ENCODE data around the gene CAND1.

Gene CAND1

DNA sequence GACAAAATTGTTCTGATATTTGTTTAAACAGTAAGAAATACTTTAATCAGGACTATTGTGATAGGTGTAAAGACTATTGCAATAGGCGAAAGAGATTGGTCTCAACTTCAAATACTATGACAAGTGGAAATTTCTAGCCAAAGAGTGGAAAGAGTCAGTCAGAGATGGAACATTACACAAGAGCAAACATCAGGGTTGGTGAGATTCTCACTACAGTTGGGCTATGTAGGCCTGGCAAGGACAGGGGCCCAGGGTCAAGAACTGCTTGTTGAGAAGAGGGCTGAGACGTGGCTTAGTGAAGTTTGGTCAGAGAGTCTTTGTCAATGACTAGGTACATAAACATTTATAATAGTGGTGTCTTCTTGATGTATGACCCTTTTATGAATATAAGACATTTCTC is 19.4 kb downstream of the CAND1 start:
- H4K20me1 ChIP-seq (ENCODE audit: insufficient read depth, low read length) = peaks cover 15% of the 10 kb centered on the region; the same call in 1 of the 2 replicates
- H3K9ac ChIP-seq (ENCODE audit: low read length) = no peak overlapping the region
- H3K36me3 ChIP-seq (replicated peaks; ENCODE audit: insufficient read depth, low read length) = no peaks in the 10 kb centered on the region; the same call in 1 of the 2 replicates
- H3K9me3 ChIP-seq (replicated peaks; ENCODE audit: insufficient read depth, low read length) = no peaks in the 10 kb centered on the region
- H3K4me3 ChIP-seq (ENCODE audit: low read length) = no peak overlapping the region
- DNase-seq = no peak
- H3K4me1 ChIP-seq (ENCODE audit: low read length) = no peaks in the 10 kb centered on the region
- H3K27ac ChIP-seq (ENCODE audit: low read length) = no peak overlapping the region
- TF ChIP-seq EZH2phosphoT487 (IDR thresholded peaks at IDR 0.05; ENCODE audit: low read length) (no peak), EZH2 (optimal IDR thresholded peaks at IDR 0.05; ENCODE audit: low read depth, low read length) (no peak)
- TF ChIP-seq, protein P1, sequence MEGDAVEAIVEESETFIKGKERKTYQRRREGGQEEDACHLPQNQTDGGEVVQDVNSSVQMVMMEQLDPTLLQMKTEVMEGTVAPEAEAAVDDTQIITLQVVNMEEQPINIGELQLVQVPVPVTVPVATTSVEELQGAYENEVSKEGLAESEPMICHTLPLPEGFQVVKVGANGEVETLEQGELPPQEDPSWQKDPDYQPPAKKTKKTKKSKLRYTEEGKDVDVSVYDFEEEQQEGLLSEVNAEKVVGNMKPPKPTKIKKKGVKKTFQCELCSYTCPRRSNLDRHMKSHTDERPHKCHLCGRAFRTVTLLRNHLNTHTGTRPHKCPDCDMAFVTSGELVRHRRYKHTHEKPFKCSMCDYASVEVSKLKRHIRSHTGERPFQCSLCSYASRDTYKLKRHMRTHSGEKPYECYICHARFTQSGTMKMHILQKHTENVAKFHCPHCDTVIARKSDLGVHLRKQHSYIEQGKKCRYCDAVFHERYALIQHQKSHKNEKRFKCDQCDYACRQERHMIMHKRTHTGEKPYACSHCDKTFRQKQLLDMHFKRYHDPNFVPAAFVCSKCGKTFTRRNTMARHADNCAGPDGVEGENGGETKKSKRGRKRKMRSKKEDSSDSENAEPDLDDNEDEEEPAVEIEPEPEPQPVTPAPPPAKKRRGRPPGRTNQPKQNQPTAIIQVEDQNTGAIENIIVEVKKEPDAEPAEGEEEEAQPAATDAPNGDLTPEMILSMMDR (IDR thresholded peaks at IDR 0.05; ENCODE audit: low read length) = no peak
- no peaks in the 10 kb centered on the region for H3K9me2 ChIP-seq (replicated peaks; ENCODE audit: insufficient read depth, low read length)
- H3K79me2 ChIP-seq (ENCODE audit: low read length) = peaks cover 99% of the 10 kb centered on the region
- no peak overlapping the region for H2AFZ ChIP-seq (ENCODE audit: low read length)
- no peaks in the 10 kb centered on the region for H3F3A ChIP-seq (ENCODE audit: insufficient read depth, low read length)
- H3K4me2 ChIP-seq (ENCODE audit: low read depth, low read length) = no peak overlapping the region
- no peaks in the 10 kb centered on the region for H3K27me3 ChIP-seq (replicated peaks; ENCODE audit: insufficient read depth, low read length)

DNA sequence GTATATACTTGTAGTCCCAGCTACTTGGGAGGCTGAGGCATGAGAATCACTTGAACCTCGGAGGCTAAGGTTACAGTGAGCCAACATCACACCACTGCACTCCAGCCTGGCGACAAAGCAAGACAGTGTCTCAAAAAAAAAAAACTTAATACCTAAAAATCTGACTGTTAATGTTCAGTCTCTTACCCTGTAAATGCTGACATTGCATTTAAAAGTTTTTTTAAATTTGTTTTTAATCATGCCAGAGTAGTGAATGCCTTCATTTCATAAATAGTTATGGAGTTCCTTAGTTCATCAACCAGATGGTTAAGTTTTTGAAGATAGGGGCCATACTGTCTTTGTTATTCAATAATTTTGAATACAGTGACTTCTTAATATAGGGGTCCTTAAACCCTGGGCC is 21.2 kb downstream of the CAND1 start:
- Histone ChIP-seq H3F3A (ENCODE audit: insufficient read depth, low read length) (no peaks in the 10 kb centered on the region), H3K9ac (ENCODE audit: low read length) (no peak overlapping the region), H3K4me3 (ENCODE audit: low read length) (no peak overlapping the region), H2AFZ (ENCODE audit: low read length) (no peak overlapping the region), H3K4me1 (ENCODE audit: low read length) (no peaks in the 10 kb centered on the region), H3K27me3 (replicated peaks; ENCODE audit: insufficient read depth, low read length) (no peaks in the 10 kb centered on the region), H3K27ac (ENCODE audit: low read length) (no peak overlapping the region), H4K20me1 (ENCODE audit: insufficient read depth, low read length) (peaks cover 15% of the 10 kb centered on the region; the same call in 1 of the 2 replicates), H3K4me2 (ENCODE audit: low read depth, low read length) (no peak overlapping the region), H3K9me3 (replicated peaks; ENCODE audit: insufficient read depth, low read length) (no peaks in the 10 kb centered on the region), H3K9me2 (replicated peaks; ENCODE audit: insufficient read depth, low read length) (no peaks in the 10 kb centered on the region), H3K79me2 (ENCODE audit: low read length) (peaks cover 95% of the 10 kb centered on the region), H3K36me3 (replicated peaks; ENCODE audit: insufficient read depth, low read length) (no peaks in the 10 kb centered on the region; the same call in 1 of the 2 replicates)
- TF ChIP-seq EZH2phosphoT487 (IDR thresholded peaks at IDR 0.05; ENCODE audit: low read length) = no peak
- TF ChIP-seq EZH2 (optimal IDR thresholded peaks at IDR 0.05; ENCODE audit: low read depth, low read length) = no peak
- TF ChIP-seq, protein P1 (IDR thresholded peaks at IDR 0.05; ENCODE audit: low read length) = no peak
- no peak for DNase-seq

DNA sequence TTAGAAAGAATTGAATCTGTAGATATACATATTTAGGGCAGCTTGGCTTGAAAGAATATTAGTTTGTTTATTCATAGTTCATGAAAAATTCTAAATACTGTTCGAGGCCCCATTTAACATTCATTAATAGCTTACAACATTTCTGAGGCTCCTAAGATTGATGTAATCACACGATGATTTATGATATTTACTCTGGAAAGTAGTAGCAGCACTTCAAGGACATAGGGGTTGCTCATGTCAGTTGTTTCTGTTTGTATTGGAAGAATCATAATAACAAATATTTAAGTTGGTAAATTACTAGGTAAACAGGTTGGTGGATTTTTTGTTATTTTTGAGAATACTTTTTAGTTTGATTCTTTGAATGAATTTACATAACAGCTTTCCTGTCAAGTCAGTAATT is 30.4 kb downstream of the CAND1 start:
- Histone ChIP-seq H3K79me2 (ENCODE audit: low read length) (peaks cover 65% of the 10 kb centered on the region), H2AFZ (ENCODE audit: low read length) (no peak overlapping the region), H3K27ac (ENCODE audit: low read length) (no peak overlapping the region), H3K9me3 (replicated peaks; ENCODE audit: insufficient read depth, low read length) (no peaks in the 10 kb centered on the region), H3K27me3 (replicated peaks; ENCODE audit: insufficient read depth, low read length) (no peaks in the 10 kb centered on the region), H3K9ac (ENCODE audit: low read length) (no peak overlapping the region), H3F3A (ENCODE audit: insufficient read depth, low read length) (no peaks in the 10 kb centered on the region), H3K4me2 (ENCODE audit: low read depth, low read length) (no peak overlapping the region), H3K4me3 (ENCODE audit: low read length) (no peak overlapping the region), H3K9me2 (replicated peaks; ENCODE audit: insufficient read depth, low read length) (no peaks in the 10 kb centered on the region), H4K20me1 (ENCODE audit: insufficient read depth, low read length) (no peaks in the 10 kb centered on the region), H3K36me3 (replicated peaks; ENCODE audit: insufficient read depth, low read length) (peaks cover 23% of the 10 kb centered on the region; the same call in 1 of the 2 replicates), H3K4me1 (ENCODE audit: low read length) (no peaks in the 10 kb centered on the region)
- TF ChIP-seq EZH2 (optimal IDR thresholded peaks at IDR 0.05; ENCODE audit: low read depth, low read length) (no peak), EZH2phosphoT487 (IDR thresholded peaks at IDR 0.05; ENCODE audit: low read length) (no peak)
- TF ChIP-seq, protein P1 (IDR thresholded peaks at IDR 0.05; ENCODE audit: low read length) = no peak
- no peak for DNase-seq
